Neural cell (in vitro differentiated cells): ENCODE measurements around the gene LCE1D. TPM values are rescaled to one million over a fixed set of nuclear protein-coding genes. Genes with fewer than 3 reads are reported as not detected.

Experiments
- H2AFZ ChIP-seq: fragments of 200-600, 300-800 bp; sonication (generic), shearing (Covaris generic); 2 replicates; pipeline ENCODE4 v1.6.0; 2014; ENCODE audit warnings: low read depth, mild to moderate bottlenecking, antibody characterized with exemption, low read length, moderate library complexity
- H3F3A ChIP-seq: fragments of 200-600 bp; shearing (Covaris generic); 2 replicates; pipeline ENCODE4 v1.6.1; 2016; ENCODE audit warnings: mild to moderate bottlenecking, moderate library complexity, mixed read lengths, antibody characterized with exemption, low read length; ENCODE audit not compliant: insufficient read depth, poor library complexity, severe bottlenecking
- H3K27ac ChIP-seq: fragments of 200-600, 300-800 bp; sonication (generic), shearing (Covaris generic); 2 replicates; pipeline ENCODE4 v1.5.1; 2014; ENCODE audit warnings: mild to moderate bottlenecking, low read length, moderate library complexity
- H3K27me3 ChIP-seq: fragments of 300-800, 200-600 bp; sonication (generic), shearing (Covaris generic); 2 replicates; pipeline ENCODE4 v1.6.0; 2014; ENCODE audit warnings: mild to moderate bottlenecking, low read depth, low read length, moderate library complexity; ENCODE audit not compliant: insufficient read depth
- H3K36me3 ChIP-seq: fragments of 300-800, 200-600 bp; sonication (generic), shearing (Covaris generic); 2 replicates; pipeline ENCODE4 v1.5.1; 2014; ENCODE audit warnings: mild to moderate bottlenecking, antibody characterized with exemption, low read length, moderate library complexity; ENCODE audit not compliant: insufficient read depth
- H3K4me2 ChIP-seq: fragments of 300-800, 200-600 bp; sonication (generic), shearing (Covaris generic); 2 replicates; pipeline ENCODE4 v1.6.0; 2014; ENCODE audit warnings: mild to moderate bottlenecking, low read length
- H3K4me3 ChIP-seq: fragments of 300-800, 200-600 bp; sonication (generic), shearing (Covaris generic); 2 replicates; pipeline ENCODE4 v1.5.1; 2014; ENCODE audit warnings: mild to moderate bottlenecking, low read length, moderate library complexity
- H3K79me2 ChIP-seq: fragments of 200-600 bp; shearing (Covaris generic); replicated peaks from 2 replicates; pipeline ENCODE4 v1.6.0; 2014; ENCODE audit warnings: mild to moderate bottlenecking, low read length, moderate library complexity; ENCODE audit not compliant: insufficient read depth
- H3K9ac ChIP-seq: fragments of 300-800, 200-600 bp; sonication (generic), shearing (Covaris generic); 2 replicates; pipeline ENCODE4 v1.6.1; 2016; ENCODE audit warnings: mild to moderate bottlenecking, low read length, mixed read lengths
- H3K9me2 ChIP-seq: fragments of 200-600 bp; shearing (Covaris generic); 2 replicates; pipeline ENCODE4 v1.6.1; 2016; ENCODE audit warnings: mild to moderate bottlenecking, low read length, mixed read lengths; ENCODE audit not compliant: insufficient read depth
- H3K9me3 ChIP-seq: fragments of 200-600, 300-800 bp; sonication (generic), shearing (Covaris generic); 2 replicates; pipeline ENCODE4 v1.6.1; 2016; ENCODE audit warnings: mild to moderate bottlenecking, mixed run types, low read length, moderate library complexity, mixed read lengths
- H4K20me1 ChIP-seq: fragments of 200-600 bp; shearing (Covaris generic); 2 replicates; pipeline ENCODE4 v1.6.1; 2016; ENCODE audit warnings: mild to moderate bottlenecking, mixed run types; ENCODE audit not compliant: insufficient read depth
- EP300 ChIP-seq: fragments of 450-650 bp; conservative IDR thresholded peaks from 2 replicates; pipeline ENCODE4 v1.6.1; 2014; ENCODE audit warnings: antibody characterized with exemption, mild to moderate bottlenecking, moderate library complexity; ENCODE audit not compliant: poor library complexity, severe bottlenecking
- EZH2 ChIP-seq: fragments of 200-600, 300-800 bp; shearing (Covaris generic), sonication (generic); IDR thresholded peaks from 2 replicates; pipeline ENCODE4 v1.6.1; 2014; ENCODE audit warnings: antibody characterized with exemption, low read length, borderline replicate concordance, mild to moderate bottlenecking; ENCODE audit not compliant: insufficient read depth, poor library complexity, severe bottlenecking
- MXI1 ChIP-seq: fragments of 450-650 bp; conservative IDR thresholded peaks from 2 replicates; pipeline ENCODE4 v1.6.1; 2014; ENCODE audit warnings: antibody characterized with exemption, mild to moderate bottlenecking; ENCODE audit not compliant: poor library complexity, severe bottlenecking
- POLR2AphosphoS5 ChIP-seq: IDR thresholded peaks from 2 replicates; pipeline ENCODE4 v1.6.1; 2012
- RAD21 ChIP-seq: fragments of 450-650 bp; conservative IDR thresholded peaks from 2 replicates; pipeline ENCODE4 v1.6.1; 2014; ENCODE audit warnings: antibody characterized with exemption, mild to moderate bottlenecking, moderate library complexity
- REST ChIP-seq: IDR thresholded peaks from 2 replicates; pipeline ENCODE4 v1.6.1; 2012; ENCODE audit warnings: borderline replicate concordance
- SMC3 ChIP-seq: fragments of 450-650 bp; conservative IDR thresholded peaks from 2 replicates; pipeline ENCODE4 v1.6.1; 2014; ENCODE audit warnings: antibody characterized with exemption, mild to moderate bottlenecking, moderate library complexity; ENCODE audit not compliant: poor library complexity
- TAF1 ChIP-seq: IDR thresholded peaks from 2 replicates; pipeline ENCODE4 v1.6.1; 2012; ENCODE audit warnings: low read depth
- polyA plus RNA-seq: library from polyadenylated mRNA; depleted of rRNA; stranded (reverse); fragments of >200 nt; gene quantifications from 2 replicates; pipeline ENCODE4 v1.2.3, GENCODE V29; 2014
- TF ChIP-seq, protein P1 (sequence below): fragments of 450-650 bp; IDR thresholded peaks from 2 replicates; pipeline ENCODE4 v1.5.1; 2014; ENCODE audit warnings: antibody characterized with exemption, mild to moderate bottlenecking, moderate library complexity; ENCODE audit not compliant: poor library complexity, severe bottlenecking

LCE1D gene
- polyA plus RNA-seq, 1 donor from 2014 or later: not detected

DNA sequence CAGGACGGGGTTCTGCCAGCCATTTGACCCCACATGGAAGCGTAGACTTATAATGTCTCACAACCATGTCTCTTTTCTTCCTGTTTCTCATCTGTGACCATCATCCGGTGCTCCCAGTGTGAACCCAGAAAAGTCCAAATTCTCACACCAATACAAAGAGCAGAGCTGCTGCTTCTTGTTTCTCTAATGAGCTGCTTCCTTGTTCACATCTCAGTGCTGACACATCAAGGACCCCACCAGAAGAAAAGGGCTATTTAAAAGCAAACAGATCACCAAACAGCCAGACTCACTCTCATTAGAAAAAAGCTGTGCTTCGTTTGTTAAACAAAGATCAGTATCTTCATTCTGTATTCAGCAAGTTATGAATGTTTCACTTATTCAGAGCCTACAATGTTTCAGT, 835 bp upstream of the LCE1D start:
- Histone ChIP-seq H3K79me2 (no peaks in the 10 kb centered on the region), H3K9me2 (no peaks in the 10 kb centered on the region), H3K4me2 (no peak overlapping the region), H3K27ac (no peak overlapping the region), H4K20me1 (no peaks in the 10 kb centered on the region), H2AFZ (no peak overlapping the region), H3F3A (no peaks in the 10 kb centered on the region), H3K9me3 (no peaks in the 10 kb centered on the region), H3K4me3 (no peak overlapping the region), H3K27me3 (no peaks in the 10 kb centered on the region), H3K36me3 (no peaks in the 10 kb centered on the region), H3K9ac (no peak overlapping the region)
- TF ChIP-seq EZH2 (no peak), REST (no peak), MXI1 (no peak), POLR2AphosphoS5 (no peak), SMC3 (no peak), TAF1 (no peak), RAD21 (no peak), EP300 (no peak)
- TF ChIP-seq, protein P1, sequence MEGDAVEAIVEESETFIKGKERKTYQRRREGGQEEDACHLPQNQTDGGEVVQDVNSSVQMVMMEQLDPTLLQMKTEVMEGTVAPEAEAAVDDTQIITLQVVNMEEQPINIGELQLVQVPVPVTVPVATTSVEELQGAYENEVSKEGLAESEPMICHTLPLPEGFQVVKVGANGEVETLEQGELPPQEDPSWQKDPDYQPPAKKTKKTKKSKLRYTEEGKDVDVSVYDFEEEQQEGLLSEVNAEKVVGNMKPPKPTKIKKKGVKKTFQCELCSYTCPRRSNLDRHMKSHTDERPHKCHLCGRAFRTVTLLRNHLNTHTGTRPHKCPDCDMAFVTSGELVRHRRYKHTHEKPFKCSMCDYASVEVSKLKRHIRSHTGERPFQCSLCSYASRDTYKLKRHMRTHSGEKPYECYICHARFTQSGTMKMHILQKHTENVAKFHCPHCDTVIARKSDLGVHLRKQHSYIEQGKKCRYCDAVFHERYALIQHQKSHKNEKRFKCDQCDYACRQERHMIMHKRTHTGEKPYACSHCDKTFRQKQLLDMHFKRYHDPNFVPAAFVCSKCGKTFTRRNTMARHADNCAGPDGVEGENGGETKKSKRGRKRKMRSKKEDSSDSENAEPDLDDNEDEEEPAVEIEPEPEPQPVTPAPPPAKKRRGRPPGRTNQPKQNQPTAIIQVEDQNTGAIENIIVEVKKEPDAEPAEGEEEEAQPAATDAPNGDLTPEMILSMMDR: no peak

DNA sequence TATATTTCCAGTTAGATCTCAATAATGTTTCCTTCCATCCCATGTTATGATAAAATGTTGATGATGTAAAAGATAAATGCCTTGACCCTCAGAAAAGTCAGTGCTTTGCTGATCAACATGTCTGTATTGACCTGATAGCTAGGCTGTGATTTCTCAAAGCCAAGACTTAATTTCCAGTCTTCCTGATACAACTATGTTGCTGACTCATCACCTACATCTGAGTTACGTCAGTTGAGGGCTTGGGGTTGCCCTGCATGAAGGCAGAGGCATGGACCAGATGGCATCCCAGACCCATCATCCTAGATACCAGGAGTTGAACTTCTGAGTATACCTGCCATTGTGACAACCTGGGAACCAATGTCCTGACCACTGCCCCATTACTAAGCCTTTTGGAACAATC, 4.8 kb downstream of the LCE1D start:
- Histone ChIP-seq H3K27ac (no peak overlapping the region), H3K4me3 (no peak overlapping the region), H3K4me2 (no peak overlapping the region), H3K36me3 (no peaks in the 10 kb centered on the region), H2AFZ (no peak overlapping the region), H3K79me2 (no peaks in the 10 kb centered on the region), H3F3A (no peaks in the 10 kb centered on the region), H3K9ac (no peak overlapping the region), H3K9me2 (no peaks in the 10 kb centered on the region), H3K27me3 (no peaks in the 10 kb centered on the region), H3K9me3 (peaks cover 5% of the 10 kb centered on the region), H4K20me1 (no peaks in the 10 kb centered on the region)
- TF ChIP-seq RAD21 (no peak), EZH2 (no peak), MXI1 (no peak), REST (no peak), SMC3 (no peak), POLR2AphosphoS5 (no peak), EP300 (no peak), TAF1 (no peak)
- TF ChIP-seq, protein P1: no peak
